Measurements from ENCODE around the gene TAF15.

DNA sequence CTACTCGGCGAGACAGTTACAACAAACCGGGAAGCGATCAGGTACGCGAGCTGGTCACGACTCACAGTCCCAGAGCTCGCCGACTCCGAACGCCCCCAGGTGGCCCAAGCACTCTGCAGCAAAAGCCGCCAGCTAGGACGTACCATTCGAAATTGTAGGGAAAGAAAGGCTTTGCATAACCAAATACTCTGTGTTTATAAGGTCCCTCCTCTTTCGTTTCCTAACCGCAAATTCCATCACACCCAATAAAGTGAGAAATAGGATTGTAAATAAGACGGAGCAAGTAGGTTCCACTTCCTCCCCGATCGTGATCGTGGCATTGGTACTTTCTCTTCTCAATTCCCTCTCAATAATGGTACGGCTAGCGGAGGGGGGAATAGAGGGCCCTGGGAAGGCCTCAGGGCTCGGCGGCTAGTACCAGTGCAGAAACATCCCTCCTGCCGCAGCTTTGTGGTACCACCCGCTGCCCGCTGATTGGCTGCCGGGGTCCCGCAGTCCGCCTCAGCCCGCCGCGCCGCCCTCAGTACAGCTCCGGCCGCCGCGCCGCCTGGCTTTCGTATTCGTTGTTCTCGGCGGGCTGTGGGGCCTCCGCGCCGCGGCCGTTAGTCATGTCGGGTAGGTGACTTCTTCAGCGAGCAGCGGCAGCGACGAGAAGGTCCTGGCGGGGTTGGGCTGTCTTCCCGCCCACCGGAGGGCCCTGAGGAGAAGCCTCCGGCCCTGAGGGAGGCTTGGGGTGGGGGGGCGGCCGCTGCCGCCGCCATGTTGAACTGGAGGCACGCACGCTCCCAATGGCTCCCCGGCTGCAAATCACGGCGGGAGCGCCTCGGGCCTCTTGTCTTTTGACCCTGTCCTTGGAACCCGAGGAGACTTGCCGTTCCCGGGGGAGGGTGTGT is at the start of gene TAF15:
- TF ChIP-seq, protein P1, sequence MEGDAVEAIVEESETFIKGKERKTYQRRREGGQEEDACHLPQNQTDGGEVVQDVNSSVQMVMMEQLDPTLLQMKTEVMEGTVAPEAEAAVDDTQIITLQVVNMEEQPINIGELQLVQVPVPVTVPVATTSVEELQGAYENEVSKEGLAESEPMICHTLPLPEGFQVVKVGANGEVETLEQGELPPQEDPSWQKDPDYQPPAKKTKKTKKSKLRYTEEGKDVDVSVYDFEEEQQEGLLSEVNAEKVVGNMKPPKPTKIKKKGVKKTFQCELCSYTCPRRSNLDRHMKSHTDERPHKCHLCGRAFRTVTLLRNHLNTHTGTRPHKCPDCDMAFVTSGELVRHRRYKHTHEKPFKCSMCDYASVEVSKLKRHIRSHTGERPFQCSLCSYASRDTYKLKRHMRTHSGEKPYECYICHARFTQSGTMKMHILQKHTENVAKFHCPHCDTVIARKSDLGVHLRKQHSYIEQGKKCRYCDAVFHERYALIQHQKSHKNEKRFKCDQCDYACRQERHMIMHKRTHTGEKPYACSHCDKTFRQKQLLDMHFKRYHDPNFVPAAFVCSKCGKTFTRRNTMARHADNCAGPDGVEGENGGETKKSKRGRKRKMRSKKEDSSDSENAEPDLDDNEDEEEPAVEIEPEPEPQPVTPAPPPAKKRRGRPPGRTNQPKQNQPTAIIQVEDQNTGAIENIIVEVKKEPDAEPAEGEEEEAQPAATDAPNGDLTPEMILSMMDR (conservative IDR thresholded peaks at IDR 0.05; ENCODE audit: low read depth, low read length), result peak; percentile 78
- TF ChIP-seq EZH2 (IDR thresholded peaks at IDR 0.05; ENCODE audit: low read length, unreplicated experiment), result no peak
